HG02610 (cell line): Measurements from ENCODE around the gene TMOD4.

ENCODE experiments used
- ATAC-seq: cut with Tn5 transposase; IDR thresholded peaks from one replicate; pipeline ENCODE4 v1.9.1; 2021; ENCODE audit warnings: mild to moderate bottlenecking, moderate library complexity; ENCODE audit not compliant: unreplicated experiment

Gene TMOD4

DNA sequence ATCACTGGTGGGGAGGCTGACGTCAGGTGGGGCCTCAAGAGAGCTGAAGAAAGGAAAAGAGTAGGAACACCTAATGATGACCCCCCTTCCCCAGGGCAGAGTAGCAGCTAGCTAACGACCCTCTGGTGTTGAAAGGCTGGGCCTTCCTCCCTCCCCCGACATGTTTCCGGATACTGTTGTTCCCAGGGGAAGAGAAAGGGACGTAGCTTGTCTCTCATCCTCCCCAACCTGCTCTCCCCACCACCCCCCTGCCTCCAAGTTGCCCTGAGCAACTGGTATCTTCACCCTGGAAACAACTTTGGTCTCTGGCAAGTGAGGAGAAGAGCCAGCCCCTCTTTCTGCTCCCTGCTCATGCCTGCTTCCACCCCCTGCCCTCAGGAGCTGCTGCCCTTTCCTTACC is 31.8 kb downstream of the TMOD4 start:
- no peak for ATAC-seq

DNA sequence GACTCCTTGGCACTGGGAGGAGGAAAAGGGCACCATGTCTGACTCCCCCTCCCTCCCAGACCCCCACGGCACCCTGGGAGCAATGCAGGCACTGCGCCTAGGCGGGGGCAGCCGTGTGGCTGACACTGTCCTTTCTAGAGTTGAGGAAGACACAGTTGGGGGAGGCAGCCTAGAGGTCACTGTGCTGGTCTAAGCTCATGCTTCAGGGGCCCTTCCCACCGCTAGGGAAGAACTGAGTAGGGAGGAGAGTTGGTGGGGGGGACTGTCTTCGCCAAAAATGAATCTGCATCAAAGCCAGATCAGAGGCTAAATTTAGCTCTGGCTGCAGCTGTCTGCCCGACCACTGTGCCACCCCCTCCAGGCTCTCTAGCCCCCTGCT is 32.7 kb downstream of the TMOD4 start:
- no peak for ATAC-seq

DNA sequence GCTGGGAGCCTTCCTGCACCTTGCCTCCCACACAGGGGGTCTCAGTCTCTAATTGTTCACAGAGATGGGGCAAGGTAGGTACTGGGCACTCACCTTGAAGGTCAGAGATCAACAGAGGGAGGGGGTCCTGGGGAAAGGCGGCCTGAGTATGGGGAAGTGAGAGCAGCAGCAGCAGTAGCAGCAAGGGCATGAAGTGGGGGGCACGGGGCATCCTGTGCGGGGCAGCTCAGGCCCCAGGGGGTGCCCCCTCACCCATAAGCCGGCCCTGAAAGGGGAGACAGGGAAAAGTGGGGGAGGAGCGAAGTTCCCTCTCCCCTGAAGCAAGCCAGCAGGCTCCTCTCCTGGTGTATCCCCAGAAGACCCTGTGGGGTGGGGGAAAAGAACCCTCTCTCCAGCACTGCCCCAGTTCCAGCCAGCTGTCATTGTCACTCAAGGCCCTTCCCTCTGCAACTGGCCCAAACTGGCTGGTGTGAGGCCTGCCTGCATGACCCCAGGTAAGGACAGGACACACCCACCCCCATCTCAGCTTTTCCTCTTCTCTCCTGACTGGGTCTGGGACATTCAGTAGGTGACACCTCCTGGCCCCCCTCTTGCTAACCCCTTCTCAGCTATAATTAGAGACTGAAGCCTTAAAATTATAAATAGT is 33.2 kb downstream of the TMOD4 start:
- ATAC-seq: no peak

DNA sequence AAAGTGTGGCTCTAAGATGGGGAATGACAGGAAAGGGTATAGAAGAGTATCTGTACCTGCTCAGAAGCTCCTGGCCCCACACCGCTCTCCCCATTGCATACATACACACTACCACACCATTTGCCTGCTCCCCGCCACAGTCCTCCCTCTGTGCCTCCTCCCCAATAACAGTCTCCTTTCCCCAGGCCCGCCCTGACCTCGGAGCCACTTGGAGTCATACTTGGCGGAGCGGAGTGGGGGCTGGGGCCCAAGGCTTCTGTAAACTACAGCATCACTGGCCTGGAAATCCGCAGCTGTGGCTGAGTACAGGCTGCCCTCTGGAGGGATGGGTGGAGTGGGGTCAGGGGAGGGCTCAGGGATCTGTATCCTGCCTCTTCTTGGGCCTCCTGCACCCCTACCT is 38.0 kb downstream of the TMOD4 start:
- ATAC-seq: no peak

DNA sequence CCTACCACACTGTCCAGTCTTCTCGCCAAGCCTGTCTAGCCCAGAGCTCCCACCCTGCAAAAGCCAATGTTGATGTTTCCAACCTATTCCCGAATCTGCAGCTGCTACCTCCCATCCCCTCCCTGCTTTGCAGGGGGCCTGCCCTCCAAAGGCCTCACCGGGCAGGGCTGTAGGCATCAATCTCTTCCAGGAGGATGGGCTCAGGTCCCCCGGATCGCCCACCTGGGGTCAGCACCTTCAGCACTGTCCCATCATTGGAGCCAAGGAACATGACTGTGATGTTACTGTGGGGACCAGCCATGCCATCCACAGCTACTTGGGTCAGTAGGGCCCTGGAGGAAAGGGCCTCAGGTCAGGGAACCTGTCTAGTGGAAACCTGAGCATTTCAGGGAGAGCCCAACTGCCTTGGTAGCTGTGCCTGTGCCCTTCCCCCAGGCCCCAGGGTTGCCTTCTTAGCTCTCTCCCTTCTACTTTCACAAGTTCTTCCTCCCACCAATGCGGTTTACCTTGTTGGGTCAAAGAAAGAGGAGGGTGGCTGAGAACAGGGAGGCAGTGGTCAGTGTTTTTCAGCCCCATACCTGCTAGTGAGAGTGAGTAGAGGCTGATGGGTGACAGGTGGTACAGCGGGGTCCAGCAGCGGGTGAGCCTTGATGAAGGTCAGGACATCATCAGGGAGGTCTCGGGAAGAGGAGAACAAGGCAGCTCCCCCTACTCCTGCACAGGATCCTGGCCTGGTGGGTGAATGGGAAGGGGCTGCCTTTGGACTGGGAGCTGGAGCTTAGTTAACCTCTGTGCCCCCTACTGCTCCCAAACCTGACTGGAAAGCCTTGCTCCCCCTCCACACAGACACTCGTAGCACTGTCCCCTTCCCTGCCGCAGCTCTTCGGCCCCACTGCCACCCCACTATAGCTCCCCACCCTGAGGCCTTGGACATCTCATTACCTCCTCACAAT is 40.1 kb downstream of the TMOD4 start:
- ATAC-seq: no peak

DNA sequence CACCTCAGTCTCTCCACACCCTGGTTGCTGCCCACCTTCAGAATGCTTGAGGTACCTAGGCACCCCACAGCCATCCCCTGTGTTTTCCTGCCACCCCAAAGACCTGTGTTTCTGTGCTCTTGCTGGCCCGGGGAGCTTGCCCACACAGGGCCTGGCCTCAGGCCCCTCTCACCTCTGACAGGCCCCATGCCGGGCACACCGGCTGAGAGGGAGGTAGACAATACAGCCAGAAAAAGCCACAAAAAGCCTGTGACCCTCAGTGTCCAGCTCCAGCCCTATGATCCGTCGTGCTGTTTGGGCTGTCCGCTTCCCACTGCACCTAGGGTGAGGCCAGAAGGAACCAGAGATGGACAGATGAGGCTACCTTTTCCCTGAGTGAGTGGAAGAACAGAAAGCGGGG is 40.8 kb downstream of the TMOD4 start:
- ATAC-seq: no peak

DNA sequence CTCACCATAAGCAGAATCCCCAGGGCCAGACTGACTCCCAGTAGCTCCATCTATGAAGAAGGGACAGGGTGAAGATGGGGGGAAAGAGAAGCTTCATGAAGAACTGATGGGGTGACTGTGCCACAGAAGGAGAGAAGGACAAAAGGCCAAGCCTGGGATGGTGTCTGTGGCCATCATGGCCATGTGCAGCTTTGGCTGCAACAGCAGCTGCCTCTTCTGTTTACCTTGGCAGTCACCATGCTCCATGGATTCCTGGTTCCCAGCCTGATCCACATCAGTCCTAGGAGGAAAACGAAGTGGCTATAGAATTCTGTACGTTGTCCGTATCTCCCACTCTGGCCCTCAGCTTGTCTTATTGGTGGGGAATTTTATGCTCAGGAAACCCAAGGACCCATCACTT is 41.4 kb downstream of the TMOD4 start:
- ATAC-seq: no peak

DNA sequence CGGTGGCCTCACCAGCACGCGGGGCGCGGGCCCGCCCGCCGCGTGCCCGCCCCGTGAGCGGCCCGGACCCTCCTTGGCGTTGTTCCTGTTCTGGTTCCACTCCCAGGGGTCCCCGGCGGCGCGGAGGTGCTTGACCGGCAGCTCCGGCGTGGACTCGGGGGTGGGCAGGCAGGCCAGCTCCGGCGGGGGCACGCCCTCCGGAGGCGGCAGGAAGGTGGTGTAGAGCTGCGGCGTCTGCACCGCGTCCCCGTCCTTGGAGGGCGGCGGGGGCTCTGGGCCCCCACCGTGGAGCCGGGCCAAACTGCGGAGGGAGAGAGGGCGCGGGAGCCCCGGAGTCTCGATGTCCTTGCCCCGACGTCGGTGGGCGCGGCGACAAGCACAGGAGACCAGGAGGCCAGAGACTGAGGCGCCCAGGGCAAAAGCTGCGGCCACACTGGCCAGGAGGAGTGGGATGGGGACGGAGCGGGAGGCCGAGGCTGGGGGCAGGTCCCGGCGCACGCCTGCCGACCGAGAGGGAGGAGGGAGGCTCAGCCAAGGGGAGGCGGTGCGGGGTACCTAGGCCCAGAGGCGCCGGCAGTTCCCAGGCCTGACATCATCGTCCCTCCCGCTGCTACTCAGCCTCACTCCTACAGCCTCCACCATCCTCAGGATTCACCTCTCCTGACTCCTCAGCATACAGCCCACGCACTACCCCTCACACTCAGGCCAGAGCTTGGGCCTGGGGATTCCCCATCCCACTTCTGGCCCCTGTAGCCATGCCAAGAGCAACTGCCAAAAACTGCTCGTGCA is 42.6 kb downstream of the TMOD4 start:
- ATAC-seq: no peak

DNA sequence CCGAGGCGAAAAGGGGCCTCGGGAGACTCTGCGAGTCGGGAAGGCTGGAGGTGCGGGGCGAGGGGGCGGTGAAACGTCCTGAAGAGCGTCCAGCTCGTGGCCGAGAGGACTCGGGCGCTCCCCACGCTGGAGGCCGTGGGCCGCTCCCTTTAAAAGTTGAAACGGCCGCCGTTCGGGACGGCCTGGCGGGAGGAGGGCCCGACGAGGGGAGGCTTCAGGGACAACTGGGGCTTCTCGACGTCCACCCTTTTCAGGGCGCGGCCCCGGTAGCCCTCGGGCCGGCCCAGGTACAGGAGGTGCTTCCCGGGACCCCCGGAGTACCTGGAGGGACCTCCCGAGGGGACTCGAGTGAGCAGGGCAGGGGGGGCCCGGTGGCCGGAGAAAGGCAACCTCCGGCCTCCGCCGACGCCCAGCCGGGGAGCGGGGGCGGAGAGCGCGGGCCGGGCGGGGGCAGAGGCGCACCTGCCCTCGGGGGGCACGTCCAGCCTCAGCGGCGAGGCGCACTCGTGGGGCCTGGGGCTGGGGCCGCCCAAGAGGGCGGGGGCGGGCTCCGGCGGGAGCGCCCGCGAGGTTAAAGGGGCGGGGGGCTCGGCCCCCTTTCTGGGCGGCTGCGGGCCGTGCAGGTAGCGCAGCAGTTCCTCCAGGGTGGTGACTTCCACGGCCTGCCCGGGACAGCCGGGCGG is 43.3 kb downstream of the TMOD4 start:
- ATAC-seq: no peak

DNA sequence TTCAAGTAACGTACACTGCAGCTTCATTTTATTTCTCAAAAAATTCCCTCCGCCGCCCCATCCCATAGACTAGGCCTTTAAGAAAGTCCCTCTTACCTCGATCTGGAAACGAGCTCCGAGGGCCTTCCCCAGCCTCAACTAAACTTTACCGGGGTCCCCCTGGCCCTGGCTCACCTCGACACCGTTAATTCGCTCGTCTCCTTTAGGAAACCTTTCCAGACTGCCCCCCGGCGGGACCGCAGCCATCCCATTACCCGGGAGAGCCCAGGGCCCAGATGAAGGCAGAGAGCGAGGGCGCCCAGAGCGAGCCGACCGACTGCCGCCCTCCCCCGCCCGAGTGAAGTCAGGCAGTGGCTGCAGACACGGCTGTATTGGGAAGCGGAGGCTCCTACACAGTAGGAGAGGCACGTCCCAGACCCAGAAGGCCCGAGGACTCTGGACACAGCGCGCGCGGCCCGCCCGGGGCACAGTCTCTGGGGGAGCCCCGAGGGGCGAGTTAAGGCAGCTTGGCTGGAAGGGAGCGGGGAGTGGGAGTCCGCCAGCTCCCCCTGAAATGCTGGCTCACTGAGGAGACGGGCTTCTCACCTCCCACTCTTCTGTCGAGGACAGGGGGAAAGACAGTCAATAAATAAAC is 44.0 kb downstream of the TMOD4 start:
- no peak for ATAC-seq

DNA sequence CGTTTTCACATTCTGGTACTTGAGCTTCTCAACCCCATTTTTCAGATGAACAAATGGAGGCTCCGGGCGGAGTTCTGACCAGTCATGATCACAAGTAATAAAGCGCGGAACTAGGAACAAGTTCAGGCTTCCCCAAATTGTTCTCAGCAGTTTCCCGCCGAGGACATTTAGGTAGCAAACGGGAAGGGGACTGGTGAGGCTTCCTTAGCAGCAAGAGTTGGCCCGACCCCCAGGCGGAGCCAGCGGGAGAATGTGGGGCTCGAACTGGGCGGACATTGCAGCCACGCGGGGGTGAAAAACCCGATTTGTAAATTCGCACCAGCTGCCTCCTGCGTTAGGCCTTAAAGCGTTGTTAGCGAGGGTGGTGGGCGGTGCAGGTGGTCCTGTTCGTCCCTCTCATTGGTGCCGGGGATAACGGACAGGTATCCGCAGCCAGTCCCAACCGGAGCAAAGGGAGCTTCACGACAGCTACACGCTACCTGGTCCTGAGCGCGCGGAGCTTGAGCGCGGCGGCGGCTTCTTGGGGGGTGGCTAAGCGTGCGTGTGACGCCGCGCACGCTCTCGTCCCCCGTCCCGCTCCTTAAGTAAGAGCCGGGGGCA is 44.7 kb downstream of the TMOD4 start:
- peak; percentile 89 for ATAC-seq

DNA sequence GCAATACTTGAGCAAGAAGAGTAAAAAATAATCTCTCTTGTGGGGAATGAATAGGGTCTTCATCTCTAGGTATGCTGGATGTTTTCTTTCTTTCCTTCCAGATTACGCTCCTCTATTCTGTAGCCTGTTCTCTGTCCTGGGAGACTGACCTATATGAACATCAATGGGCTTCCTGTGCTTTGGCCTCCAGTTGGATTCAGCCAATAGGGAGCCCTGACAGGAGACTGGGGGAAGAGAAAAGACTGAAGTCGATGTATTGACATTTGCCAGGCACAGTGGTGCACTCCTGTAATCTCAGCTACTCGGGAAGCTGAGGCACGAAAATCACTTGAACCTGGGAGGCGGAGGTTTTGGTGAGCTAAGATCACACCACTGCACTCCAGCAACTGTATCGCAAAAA is 47.0 kb downstream of the TMOD4 start:
- ATAC-seq: no peak

DNA sequence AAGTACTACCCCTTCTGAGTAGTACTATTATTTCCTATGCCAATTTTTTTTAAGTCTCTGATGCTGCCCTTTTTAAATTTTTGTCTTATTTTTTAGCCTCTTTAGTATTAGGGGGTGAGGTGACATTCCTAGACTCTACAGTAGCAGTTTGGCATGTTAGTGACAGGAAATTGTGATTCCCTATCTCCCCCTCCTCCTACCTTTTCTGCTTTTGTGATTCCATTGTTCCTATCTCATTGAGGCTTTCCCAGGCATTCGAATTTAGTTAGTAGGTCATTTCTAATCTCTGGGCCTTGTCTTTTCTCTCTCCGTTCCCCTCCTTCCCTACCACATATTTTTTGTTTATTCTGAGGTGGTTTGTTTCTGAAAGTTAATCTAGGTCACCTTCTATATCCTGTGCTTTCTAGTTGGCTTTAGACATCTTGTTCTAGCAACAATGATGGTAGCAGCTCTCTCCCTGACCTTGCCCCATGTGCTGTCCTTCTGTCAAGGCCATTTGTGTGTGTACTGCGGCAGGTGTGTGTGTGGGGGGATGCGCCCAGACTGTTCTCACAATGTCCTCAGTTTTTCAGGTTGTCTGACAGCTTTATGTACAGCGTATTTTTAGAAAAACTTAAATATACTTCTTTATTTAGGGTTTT is 50.9 kb downstream of the TMOD4 start:
- no peak for ATAC-seq
